ENCODE measurements around the gene ADARB2.
"Not testable (repeated sequence)": the region's sequence is repeated elsewhere in the genome, so short reads cannot be mapped to it uniquely, and the experiment has no call there.

The ADARB2 gene

GRCh38 chr10:1360011-1360557 lies 377.2 kb downstream of the ADARB2 start:
- DNase-seq, result no peak

GRCh38 chr10:1359626-1359955 lies 377.7 kb downstream of the ADARB2 start:
- DNase-seq, result no peak

DNA sequence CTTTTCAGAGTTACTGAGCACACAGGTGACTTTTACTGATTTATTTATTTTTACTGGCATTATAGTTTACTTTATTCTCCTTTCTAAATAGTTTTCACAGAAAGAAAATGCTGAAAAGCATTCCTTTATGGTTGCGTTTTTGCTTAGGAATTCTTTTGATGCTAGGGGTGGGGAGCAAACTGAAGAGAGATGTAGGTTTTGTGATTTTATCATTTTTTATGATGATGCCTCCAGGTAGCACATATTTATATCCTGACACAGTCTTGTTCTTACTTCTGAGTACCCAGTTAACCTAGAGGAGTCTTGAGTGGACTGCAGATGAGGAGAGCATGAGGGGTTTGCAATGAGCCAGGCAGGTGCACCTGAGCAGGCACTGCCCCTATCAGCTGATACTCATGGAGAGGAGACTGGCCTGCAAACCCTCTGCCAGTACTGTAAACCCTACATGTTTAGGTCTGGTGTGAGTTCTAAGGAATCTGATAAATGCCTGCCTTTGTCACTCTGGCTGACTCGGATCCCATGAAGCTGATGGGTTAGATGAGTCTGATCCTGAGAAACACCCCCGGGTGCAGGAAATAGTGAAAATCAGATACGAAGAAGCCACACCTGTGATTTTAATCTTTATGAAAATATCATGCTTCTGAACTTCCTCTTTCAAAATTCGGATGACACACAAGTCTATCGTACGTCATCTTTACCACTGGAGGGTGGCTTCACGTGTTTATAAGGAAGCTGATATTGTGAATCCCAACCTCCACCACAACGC lies 378.3 kb downstream of the ADARB2 start:
- DNase-seq, result peak; percentile 2 to 9

DNA sequence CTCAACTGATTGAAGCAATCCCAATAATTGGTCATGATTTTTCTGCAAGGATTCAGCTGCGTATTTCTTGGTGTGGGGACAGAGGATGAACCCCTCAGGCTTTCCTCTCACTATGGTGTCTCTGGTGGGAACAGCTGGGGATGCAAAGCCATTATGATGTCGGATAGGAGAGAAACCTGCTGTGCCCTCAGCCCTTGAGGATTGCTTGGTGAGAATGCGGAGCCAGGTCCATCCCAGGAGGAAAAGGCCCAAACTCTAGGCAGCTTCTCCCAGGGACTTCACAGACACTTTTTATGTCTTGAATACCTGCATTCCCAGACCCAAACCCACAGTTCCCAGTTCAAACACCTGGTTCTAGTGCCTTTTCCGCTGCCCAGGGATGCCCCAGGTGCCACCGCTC lies 379.2 kb downstream of the ADARB2 start:
- DNase-seq, result no peak

- no peak for DNase-seq
Measured at GRCh38 chr10:1356349-1356748, 381.0 kb downstream of the ADARB2 start.

DNA sequence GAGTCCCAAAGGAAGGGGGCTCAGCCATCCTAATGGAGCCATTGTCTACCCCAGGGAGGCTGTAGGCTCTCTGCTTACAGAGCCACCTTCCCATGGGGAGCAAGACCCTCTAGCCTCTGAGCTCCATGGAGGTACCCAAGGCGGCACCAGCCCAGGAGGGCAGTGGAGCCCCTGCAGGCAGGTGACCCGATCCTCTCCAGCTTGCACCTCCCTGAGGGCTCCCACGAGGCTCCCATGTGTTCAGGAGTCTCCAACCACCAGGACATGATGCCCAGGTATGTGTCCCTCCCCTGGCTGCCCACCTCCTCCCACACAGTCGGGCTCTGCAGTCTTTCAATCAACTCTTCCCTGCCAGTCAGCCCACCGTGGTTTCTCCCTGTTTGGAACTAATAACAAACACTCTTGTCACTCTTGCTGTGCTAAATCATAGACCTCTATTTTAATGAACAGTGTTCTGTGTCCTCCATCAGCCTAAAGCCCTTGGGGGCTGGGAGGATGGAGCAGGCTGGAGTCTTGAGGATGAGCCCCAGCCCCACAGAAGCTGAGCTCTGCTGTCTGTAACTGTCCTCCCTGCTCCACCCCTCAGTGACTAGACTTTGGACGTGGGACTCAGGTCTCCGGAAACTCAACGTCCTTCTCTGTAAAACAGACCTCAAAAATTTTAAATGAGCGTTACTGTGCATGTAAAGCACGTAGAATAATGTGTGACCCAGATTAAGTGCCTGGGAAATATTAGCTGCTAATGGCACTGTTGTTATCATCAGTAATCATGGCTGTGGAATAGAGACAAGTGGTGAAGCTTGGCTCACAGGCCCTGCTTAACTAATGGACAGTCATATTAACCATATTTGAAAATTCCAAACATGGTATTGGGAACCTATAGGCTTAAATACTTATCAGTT lies 382.3 kb downstream of the ADARB2 start:
- no peak for DNase-seq

DNA sequence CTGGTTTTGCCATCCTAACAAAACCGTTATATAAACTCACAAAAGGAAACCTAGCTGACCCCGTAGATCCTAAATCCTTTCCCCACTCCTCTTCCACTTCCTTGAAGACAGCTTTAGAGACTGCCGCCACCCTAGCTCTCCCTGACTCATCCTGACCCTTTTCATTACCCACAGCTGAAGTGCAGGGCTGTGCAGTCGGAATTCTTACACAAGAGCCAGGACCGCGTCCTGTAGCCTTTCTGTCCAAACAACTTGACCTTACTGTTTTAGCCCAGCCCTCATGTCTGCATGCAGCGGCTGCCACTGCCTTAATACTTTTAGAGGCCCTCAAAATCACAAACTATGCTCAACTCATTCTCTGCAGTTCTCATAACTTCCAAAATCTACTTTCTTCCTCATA lies 385.0 kb downstream of the ADARB2 start:
- DNase-seq, result not testable (repeated sequence)

GRCh38 chr10:1348773-1349050 lies 388.6 kb downstream of the ADARB2 start:
- DNase-seq, result no peak

- DNase-seq, result no peak
Measured at GRCh38 chr10:1347962-1348772, 389.2 kb downstream of the ADARB2 start.

GRCh38 chr10:1347525-1347924 lies 389.8 kb downstream of the ADARB2 start:
- no peak for DNase-seq

- DNase-seq, result no peak
Measured at GRCh38 chr10:1346201-1346600, 391.1 kb downstream of the ADARB2 start.

- no peak for DNase-seq
Measured at GRCh38 chr10:1345368-1345767, 392.0 kb downstream of the ADARB2 start.

- DNase-seq, result no peak
Measured at GRCh38 chr10:1344846-1345245, 392.5 kb downstream of the ADARB2 start.

- DNase-seq, result no peak
Measured at GRCh38 chr10:1344408-1344807, 392.9 kb downstream of the ADARB2 start.

DNA sequence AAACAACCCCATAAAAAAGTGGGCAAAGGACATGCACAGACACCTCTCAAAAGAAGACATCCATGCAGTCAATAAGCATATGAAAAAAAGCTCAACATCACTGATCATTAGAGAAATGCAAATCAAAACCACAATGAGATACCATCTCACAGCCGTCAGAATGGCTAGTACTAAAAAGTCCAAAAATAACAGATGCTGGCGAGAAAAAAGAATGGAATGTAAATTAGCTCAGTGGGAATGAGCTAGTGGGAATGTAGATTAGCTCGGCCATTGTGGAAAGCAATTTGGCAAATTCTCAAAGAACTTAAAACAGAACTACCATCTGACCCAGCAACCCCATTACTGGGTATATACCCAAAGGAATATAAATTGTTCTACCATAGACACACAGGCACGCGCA lies 394.1 kb downstream of the ADARB2 start:
- DNase-seq, result no peak

DNA sequence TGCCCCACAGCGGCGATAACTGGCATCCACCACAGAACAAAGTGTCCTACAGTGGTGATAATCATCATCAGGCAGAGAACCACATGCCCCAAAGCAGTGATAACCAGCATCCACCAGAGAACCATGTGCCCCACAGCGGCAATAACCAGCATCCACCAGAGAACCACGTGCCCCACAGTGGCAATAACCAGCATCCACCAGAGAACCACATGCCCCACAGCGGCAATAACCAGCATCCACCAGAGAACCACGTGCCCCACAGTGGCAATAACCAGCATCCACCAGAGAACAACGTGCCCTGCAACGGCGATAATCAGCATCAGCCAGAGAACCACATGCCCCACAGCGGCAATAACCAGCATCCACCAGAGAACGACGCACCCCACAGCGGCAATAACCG lies 396.3 kb downstream of the ADARB2 start:
- not testable (repeated sequence) for DNase-seq

DNA sequence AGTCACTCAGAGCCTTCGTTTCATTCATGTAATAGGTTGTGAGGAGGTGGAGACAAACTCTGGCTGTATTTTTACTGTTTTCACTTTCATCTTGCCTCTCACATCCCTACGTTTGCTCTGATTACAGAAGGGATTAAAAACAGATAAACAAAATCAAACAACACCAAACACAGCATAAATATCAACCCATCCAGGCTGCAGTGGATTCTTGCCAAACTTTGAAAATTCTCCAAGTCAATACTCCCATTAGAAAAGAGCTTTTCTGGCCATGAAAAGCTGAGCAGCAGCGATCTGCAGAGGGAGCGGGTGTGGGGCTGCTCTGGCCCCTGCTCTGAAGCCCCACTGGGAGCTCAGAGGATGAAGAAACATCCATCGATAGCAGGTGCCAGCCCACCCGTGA lies 397.9 kb downstream of the ADARB2 start:
- DNase-seq, result no peak

- no peak for DNase-seq
Measured at GRCh38 chr10:1335642-1336041, 401.7 kb downstream of the ADARB2 start.

GRCh38 chr10:1333981-1334380 lies 403.3 kb downstream of the ADARB2 start:
- DNase-seq, result no peak

DNA sequence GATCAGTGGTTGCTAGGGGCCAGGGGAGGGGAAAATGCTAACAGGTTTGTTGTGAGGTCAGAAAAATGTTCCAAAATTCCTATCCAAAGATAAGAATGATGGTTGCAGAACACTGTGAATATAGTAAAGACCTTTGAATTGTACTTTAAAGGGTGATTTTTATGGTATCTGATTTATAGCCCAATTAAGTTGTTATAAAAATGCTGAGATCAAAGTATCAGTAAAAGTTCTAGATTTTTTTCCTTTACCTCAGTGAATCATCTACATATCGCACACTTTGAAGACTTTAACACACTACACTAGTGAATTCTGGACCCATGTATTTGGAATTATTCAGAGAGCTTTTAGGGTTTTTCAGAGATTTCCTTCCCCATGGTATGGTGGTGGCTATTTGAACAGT lies 405.8 kb downstream of the ADARB2 start:
- no peak for DNase-seq

- no peak for DNase-seq
Measured at GRCh38 chr10:1329622-1330021, 407.7 kb downstream of the ADARB2 start.

- DNase-seq, result no peak
Measured at GRCh38 chr10:1328981-1329614, 408.2 kb downstream of the ADARB2 start.

All from CD4-positive, alpha-beta T cell treated with Interleukin-1 beta for 1 hour (primary cell).